TTC549 (cell line): Measurements from ENCODE around the gene PKD1L1.
"Not testable (repeated sequence)": the region's sequence is repeated elsewhere in the genome, so short reads cannot be mapped to it uniquely, and the experiment has no call there.

Experiments used
- FAIRE-seq: peaks from 2 replicates; lab custom pipeline; 2012; peaks lifted over from hg19 to GRCh38; lab: Jason Lieb, UNC

Gene PKD1L1

DNA sequence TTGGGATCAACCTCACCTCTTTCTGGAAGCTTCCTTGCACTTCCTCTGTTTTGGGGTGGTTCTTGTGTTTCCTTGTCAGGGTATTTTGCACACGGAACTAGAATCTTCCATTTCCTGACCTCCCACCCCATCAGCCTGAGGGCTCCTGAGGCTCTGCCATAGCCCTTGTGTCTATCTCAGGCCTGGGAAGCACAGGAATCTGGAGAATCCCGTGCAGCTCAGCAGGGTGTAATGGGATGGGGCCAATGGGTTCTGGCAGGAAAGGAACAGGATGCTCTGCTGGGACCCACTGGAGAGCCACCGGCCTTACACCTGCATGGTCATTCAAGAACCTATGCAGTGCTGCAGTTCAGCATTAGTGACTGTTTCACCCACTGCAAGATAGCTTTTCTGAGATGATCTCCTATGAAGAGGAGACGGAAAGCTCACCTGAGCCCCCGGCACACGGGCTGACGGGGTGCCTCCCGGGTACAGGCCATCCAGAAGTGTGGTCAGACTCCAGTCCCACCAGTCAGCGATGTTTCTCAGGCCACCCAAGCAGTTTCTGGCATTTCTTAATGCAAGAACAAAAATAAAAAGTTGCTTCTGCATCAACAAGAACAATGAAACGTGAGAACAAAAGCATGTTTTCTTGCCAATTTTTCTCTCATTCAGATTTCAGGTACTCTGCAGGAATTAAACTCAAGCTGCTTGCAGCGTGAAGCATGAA, 133.2 kb downstream of the PKD1L1 start:
- no peak for FAIRE-seq

DNA sequence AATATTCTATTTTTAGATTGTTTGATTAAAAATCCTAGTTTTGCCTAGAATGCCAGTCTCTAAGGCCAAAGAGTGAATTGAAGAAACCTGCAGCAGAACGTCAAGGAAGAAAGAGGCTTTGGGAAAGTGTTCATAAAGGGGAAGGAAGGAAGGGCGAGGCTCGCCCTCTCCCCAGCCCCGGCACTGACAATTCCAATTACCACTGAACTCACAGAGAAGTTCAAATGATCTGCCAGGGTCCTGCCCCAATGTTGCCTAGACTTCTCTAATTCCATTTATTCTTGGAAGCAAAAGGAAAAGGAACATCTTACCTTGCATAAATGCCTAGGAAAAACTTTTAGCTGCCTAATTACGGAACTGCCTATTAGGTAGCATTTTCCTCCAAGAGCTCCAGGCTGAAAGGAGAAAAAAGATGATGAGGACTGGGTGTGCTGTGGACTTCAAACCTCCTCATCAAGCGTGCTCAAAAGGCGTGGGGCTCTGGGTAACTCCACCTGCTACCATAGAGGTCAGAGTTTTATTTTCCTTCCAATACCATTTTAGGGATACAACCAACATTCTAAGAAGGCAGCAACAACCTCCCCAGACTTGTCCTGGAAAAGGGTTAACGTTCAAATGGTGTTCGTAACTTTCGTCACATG, 134.5 kb downstream of the PKD1L1 start:
- no peak for FAIRE-seq

DNA sequence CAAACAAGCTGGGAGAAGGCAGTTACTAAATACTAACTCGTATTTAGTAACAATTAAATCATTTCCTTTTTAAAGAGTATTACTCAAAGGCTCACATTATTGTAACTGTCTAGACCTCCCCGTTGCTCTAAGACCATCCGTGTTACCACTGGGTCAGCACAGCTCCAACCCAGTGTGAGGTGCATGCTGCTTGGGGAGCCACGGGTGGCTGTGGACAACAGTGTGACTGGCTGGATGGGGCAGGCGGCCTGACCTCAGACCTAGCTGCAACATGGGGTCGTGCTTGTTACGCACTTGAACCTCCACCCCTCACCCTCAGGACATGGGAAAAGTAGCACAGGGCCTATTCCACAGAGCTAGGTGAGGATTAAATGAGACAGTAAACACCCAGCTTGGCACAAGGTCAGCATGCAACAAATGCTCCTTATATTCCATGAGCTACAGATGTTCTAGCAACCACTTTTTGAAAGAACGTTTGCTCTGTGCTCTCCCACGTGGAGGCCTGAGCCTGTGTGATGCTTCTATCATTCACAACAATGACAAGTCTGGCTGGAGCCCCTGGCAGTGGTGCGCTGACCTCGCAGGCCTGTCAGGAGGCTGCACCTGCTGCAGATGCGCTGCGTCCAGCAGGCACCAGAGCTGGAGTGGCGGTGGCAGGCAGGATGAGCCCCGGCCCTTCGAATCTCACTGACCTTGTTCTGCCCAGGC, 135.7 kb downstream of the PKD1L1 start:
- FAIRE-seq = no peak

DNA sequence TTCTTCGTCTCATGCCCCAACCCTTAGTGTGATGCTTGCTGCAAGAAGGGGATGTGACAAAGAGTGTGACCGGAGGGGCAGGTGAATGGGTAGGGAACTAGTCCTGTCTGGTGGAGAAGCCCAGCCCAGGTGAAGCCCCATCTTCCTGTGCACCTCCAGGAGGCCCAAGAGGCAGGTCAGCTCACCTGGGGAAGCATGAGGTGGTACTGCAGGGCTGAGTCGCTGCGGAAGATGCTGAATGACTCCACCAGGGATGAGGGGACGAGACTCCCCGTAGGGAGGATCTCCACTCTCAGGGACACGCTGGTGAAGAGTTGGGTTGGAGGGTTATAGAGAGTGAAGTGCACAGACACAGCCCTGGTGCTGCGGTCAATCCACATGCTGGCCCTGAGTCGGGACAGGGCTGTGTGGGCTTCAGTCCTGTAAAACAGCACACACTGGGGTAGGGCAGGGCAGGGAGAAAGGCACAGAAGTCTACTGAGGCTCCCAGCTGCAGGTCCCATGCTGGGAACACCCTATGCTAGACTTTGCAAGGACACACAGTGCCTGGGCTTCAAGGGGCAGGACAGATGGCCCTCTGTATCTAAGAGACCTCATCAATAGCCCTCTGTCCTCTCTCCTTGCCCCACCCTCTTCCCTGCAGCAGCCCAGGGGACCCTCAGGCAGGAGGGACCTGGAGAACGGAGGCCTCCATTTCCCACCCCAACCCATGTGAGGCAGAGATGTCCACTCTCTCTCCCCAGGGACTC, 136.5 kb downstream of the PKD1L1 start:
- no peak for FAIRE-seq

DNA sequence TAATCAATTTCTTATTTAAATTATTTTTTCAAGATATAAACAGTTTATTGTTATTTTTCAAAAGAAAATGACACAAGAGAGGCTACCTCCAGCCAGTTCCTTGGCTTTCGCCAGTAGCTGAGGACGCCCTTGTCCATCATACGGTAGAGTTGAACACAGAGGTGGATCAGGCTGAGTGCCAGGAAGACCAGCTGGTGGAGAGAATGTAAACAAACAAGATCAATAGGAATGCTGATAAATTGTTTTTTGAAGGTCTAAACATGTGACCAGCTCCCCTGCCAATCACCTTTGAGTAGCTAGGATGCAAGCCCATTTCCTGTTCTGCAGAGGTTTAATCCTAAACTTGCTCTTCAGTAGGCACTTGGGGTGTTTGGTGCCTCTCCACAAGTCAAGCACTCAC, 138.9 kb downstream of the PKD1L1 start:
- FAIRE-seq = no peak

DNA sequence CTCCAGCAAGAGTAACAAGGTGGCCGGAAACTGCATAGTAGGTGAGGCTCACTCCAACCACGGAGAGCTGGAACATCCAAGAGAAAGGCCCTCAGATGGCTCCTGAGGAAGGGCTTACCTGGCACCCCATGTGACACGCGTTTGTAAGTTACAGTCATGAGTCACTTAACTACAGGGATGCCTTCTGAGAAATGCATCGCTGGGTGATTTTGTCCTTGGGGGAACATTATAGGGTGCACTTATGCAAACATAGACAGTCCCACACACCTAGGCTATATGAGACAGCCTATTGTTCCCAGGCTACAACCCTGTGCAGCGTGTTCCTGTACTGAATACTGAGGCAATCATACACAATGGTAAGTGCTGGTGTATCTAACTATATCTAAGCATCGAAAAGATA, 139.9 kb downstream of the PKD1L1 start:
- no peak for FAIRE-seq

DNA sequence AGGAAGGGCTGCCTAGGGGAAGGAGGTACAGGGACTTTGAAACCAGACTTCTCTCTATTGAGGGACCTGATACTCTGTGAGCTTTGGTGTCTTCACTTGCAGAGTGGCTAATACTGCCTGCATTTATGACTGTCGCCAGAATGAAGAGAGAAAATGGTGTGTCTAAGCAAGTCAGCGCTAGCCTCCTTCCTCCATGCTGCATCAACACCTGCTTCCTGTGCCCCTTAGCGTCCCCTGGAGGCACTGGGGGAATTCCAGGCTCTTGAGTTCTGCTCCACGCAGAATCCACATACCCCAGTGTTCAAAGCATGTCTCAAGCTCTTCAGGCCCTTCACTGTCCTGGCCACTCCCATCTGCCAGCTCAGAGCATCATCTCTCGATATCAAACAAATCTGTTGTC, 140.5 kb downstream of the PKD1L1 start:
- FAIRE-seq = no peak

DNA sequence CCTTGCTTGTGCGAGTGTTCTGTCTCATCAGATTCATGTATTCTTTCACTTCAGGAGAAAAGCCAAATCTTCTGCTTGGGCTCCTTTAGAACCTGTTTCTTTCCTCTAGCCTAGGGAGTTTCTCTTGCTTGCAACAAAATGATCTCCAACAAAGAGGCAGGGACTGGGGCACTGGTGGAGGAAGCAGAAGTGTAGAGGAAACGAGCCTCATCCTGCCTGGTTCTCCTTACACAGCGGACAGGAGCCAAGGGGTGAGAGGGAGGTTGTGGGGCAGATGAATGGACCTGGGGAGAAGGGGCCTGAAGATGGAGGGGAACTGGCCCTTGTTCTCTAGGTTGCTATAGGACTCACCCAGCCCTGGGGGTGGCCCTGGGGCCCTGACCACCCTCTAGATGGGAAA, 141.1 kb downstream of the PKD1L1 start:
- FAIRE-seq = no peak

DNA sequence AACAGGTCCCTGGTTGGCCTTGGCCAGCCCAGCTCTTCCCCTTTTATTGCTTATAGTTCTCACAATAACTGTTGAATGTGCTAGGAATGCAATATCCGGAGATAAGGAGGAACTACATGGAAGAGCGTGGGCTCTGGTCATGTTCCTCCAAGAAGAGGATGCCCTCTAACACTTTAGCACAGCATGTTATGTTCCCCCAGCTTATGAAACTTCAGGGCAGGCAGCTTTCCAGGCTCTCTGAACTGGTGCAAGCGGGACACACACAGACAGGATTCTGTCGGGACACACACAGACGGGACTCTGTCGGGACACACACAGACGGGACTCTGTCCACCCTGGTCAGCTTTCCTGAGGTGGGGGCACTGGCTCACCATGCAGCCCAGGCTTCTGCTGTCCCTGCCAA, 141.6 kb downstream of the PKD1L1 start:
- FAIRE-seq = no peak

DNA sequence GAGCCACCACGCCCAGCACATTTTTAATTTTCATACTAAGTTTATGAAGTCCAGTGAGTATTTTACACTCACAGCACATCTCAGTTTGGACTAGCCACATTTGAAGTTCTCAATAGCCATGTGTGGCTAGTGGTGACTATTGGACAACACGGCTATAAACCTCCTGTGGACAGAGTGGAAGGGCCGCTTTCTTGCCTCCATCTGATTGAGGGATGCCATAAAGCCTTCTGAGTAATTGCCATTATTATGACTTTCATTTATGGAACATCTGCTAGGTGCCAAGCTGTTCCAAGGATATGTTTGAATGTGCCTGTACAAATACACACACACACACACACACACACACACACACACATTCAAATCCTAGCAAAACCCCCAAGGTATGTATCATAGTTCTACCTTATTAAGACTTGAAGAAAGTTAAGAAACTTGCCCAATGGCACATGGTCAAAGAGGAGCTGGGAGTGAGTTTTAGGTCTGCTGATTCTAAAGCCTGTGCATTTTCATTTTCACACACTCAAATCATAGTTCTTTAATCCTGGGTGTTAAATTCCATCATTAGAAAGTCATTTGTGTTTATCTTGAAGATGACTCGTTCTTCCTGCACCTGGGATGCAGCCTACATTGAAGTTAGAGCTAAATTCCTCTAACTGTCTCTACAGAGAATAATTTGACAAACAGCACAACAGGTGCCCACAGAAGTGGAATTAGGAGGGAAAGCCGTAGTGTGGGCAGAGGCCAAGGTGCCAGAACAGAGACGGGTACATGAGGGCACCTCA, 143.3 kb downstream of the PKD1L1 start:
- FAIRE-seq = no peak

DNA sequence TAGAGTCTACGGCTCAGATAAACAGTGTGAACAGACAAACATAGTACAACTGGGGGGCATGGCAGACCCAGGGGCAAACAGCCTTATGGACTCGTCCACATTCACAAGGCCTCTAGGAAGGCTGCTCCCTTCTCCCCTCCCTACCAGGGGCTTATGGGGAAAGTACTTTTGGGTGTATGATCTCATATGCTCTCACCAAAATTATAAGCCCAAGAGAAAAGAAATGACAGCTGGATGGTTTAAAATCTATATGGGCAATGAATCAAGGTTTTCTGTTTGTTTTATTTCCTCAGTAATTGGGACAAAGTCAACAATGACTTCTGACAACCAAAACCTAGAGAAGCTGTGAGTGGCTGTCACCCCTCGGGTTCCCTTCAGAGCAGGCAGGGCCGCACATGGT, 144.4 kb downstream of the PKD1L1 start:
- no peak for FAIRE-seq

DNA sequence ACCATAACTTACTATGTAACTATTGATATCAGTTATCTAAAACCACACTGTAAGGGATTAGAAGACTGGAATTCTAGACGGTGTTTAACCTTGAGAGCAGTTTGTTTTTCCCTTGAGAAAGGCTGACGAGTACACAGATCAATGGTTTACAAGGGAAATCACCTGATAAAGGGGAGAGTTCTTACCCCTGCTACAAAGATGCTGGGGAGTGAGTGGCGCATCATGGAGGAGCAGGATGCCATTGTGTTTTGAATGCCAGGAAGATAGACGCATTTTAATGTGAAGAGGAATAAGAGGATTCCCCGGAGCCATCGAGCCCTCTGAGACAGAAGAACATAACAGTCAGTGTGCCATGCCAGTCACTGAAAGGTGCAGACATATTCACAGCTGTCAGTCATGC, 145.2 kb downstream of the PKD1L1 start:
- FAIRE-seq = no peak

DNA sequence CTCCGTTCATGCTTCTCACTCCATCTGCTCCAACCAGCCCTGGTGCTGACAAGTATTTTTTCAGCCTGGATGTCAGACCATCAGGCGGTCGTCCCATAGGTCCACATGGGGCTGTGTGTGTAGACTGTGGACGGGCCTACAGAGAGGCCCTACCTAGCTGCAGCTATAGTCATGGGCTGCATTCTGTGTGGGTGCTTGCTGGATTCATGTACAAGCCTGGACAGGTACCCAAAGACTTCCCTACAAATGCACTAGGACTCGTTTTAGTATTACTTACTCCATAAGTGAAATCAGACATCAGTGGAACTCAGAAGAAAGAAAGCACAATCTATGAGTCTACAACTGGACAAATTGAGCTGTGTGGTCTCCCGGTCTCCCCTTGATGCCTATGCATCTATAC, 146.8 kb downstream of the PKD1L1 start:
- no peak for FAIRE-seq

DNA sequence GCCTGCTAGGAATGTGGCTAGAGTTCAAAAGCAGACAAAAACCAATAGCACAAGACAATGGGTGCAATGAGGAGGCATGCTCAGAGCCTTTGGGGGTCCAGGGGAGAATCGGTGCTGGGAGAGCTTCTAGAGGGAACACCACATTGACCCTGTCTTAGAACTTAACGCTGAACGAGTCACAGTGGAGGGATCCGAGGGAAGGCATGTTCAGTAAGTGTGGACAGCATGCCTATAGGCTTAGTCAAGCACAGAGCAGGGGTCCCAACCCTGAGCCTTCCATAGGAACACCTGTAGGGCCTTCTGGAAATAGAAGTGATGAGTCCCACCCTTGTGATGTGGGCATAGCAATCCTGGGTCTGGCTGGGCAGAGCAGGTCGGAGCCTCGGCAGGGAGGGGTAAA, 148.7 kb downstream of the PKD1L1 start:
- FAIRE-seq = no peak

DNA sequence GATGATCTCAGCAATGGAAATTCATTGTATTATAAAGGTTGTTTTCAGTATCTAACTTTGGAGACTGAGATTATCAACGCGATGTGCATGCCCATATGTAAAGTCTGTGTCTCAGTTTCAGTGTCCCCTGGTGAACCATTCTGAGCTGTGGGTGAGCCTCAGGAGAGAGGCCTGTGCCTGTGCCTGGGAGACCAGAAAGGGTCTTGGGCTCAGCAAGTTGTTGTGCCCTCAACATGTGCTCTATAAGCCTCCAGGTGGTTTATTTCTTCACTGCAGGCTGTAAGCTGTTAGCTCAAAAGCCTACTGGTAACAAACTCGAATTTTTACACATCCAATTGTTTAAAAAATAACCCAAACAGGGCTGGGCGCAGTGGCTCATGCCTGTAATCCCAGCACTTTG, 151.9 kb downstream of the PKD1L1 start:
- FAIRE-seq = no peak

DNA sequence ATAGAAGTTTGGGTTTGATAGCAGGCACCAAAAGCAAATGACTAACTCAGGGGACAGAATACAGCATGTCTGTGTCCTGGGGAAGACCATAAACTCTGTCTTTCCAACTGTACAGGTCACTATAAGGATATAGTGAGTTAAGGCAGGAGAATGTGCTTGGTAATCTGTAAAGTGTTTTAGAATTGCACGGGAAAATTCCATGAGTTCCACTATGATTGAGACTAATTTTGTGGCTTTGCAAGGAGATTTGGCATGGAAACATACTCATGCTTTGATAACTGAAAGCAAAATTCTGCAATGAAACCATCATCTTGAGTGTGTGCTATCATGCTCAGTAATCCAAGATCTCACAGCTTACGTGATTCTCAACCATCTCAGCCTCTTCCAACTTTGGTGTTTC, 152.6 kb downstream of the PKD1L1 start:
- peak; percentile 75 for FAIRE-seq

DNA sequence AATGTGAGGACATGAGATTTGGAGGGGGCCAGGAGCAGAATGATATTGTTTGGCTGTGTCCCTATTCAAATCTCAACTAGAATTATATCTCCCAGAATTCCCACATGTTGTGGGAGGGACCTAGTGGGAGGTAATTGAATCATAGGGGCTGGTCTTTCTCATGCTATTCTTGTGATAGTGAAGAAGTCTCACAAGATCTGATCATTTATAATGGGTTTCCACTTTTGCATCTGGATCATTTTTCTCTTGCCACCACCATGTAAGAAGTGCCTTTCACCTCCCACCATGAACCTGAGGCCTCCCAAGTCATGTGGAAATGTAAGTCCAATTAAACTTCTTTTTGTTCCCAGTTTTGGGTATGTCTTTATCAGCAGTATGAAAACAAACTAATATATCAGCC, 153.1 kb downstream of the PKD1L1 start:
- not testable (repeated sequence) for FAIRE-seq

DNA sequence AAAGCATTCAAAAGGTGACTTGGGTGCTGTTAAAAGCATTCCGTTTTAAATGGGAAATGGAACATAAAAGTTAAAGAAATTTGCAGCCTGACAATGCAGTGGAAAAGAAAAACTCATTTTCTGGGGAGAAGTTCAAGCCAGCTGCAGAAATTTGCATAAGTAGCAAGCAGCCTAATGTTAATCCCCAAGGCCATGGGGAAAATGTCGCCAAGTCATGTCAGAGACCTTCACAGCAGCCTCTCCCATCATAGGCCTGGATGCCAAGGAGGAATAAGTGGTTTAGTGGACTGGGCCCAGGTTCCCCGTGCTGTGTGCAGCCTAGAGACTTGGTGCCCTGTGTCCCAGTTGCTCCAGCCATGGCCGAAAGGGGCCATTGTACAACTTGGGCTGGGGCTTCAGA, 154.2 kb downstream of the PKD1L1 start:
- FAIRE-seq = no peak

DNA sequence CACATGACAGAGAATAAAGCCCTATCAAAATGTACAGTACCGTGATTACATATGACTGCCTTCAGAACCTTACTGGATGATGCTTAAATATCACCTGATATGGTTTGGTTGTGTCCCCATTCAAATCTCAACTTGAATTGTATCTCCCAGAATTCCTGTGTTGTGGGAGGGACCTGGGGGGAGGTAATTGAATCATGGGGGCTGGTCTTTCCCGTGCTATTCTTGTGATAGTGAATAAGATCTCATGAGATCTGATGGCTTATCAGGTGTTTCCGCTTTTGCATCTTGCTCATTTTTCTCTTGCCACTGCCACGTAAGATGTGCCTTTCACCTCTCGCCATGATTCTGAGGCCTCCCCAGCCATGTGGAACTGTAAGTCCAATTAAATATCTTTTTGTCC, 155.1 kb downstream of the PKD1L1 start:
- FAIRE-seq = not testable (repeated sequence)

DNA sequence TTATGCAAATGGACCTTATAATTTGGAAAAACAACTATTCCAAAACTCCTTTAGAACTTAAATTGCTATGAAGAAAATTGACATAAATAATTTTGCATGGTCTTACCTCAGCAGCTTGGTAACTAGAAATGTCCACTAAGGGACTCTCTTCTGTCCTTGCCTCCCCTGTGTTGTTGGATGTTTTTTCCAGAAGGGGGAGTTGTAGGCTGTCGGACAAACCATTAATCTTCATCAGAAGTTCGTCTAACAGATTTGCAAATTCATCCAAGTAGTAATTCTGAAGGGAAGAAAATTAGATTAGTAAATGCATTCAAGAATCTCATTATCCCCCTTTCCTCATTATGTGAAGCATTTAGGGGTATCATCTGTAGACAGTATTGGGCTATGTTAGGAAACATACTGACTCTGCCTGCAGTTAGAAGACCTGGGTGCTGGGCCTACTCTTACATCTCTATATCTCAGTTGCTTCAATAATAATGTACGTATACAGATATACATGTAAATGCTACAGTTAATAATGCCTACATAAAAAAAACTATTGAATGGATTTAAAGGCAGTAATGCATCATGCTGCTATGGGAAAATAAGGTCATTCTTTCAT, 155.6 kb downstream of the PKD1L1 start:
- peak; percentile 88 for FAIRE-seq

DNA sequence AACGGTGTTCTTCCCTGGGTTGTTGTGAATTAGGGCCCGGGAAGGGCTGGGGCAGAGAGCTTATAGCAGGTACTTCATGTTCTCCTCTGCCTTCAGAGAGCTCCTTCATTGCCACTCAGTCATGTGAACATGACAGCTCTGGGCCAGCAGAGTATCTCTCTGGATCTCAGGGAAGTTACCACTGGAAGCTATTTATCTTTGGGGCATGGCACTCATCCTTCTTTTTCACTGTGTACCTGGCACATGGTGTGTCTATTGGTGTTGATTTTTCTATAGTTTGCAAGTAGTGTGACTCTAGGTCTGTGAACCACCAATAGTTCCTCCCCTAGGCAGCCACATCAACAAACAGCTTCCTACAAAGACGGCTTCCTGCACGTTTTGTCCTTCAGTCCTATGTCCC, 156.6 kb downstream of the PKD1L1 start:
- FAIRE-seq = no peak

DNA sequence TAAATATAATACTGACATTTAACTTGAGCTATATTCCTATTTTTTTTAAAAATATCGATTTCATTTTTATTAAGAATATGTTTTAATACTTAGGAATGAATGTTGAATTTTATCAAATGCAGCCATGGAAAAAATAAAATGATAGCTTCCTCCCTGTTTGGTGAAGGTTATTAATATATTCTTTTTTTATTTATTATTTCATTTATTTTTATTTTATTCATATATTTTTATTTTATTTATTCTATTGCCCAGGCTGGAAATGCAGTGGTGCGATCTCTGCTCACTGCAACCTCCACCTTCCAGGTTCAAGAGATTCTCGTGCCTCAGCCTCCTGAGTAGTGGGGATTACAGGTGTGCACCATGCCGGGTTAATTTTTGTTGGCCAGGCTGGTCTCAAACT, 160.2 kb downstream of the PKD1L1 start:
- FAIRE-seq = peak; percentile 85
